ENCODE results near the gene ARRB1.
"Not testable (repeated sequence)": the region's sequence is repeated elsewhere in the genome, so short reads cannot be mapped to it uniquely, and the experiment has no call there.

Gene ARRB1

DNA sequence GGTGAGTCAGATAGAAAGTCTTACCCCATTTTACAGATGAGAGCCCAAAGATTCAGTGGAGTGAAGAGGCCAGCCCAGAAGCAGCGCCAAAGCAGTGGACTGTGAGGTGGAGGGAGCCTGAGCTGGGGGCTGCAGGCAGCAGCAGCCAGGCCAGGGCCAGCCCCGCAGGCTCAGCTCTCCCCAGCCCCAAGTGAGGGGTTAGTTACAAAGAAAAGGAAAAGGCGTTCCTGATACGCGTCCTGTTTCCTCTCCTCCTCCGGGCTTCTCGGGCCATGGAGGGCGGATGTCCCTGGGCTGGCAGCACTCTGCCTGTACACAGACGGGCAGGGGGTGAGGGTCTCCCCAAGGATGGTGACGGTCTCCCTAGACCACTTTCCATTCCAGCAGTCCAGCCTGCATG, 44.9 kb downstream of the ARRB1 start:
- no peak for DNase-seq (ENCODE audit: low read depth)
- TF ChIP-seq, protein P1, sequence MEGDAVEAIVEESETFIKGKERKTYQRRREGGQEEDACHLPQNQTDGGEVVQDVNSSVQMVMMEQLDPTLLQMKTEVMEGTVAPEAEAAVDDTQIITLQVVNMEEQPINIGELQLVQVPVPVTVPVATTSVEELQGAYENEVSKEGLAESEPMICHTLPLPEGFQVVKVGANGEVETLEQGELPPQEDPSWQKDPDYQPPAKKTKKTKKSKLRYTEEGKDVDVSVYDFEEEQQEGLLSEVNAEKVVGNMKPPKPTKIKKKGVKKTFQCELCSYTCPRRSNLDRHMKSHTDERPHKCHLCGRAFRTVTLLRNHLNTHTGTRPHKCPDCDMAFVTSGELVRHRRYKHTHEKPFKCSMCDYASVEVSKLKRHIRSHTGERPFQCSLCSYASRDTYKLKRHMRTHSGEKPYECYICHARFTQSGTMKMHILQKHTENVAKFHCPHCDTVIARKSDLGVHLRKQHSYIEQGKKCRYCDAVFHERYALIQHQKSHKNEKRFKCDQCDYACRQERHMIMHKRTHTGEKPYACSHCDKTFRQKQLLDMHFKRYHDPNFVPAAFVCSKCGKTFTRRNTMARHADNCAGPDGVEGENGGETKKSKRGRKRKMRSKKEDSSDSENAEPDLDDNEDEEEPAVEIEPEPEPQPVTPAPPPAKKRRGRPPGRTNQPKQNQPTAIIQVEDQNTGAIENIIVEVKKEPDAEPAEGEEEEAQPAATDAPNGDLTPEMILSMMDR (IDR thresholded peaks at IDR 0.05; ENCODE audit: control insufficient read depth, insufficient read depth, low read depth, low read length, missing control alignments) = no peak
- H3K4me3 ChIP-seq (ENCODE audit: control insufficient read depth, low read depth, low read length) = no peak overlapping the region

DNA sequence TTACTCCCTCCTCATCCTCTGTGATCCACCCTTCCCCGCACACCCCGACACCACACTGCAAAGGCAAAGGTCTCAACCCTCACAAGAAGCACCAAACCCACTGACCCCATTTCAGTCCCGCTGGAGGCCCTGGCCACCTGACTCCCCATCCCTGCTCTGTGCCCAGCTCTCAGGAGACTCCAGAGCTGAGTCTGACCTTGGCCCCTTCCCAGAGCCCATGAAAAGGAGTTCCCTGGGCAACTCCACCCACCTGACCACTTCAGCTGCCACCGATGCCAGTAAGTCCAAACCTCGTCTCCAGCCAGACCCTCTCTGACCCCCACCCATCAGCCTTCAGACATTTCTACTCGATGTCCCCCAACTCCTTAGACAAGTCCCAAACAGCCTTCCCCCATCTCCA, 45.5 kb downstream of the ARRB1 start:
- no peak for DNase-seq (ENCODE audit: low read depth)
- no peak overlapping the region for H3K4me3 ChIP-seq (ENCODE audit: control insufficient read depth, low read depth, low read length)
- TF ChIP-seq, protein P1 (IDR thresholded peaks at IDR 0.05; ENCODE audit: control insufficient read depth, insufficient read depth, low read depth, low read length, missing control alignments) = no peak

DNA sequence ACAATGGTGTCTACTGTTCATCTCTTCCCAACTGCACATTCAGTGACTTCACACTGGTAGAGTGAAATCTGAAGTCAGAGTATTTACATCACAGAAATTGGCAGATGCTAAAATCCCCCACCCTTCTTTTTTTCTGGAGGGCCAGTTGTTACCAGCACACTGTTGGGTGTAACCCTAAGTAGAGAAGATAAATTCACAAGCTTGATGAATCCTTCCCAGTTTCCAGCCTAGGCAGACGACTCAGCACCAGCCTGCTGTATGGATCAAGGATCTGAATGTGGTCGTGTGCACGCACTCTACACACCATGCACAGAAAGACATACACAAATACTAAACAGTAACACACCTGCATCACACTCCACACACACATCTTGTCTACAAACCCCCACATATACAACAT, 46.0 kb downstream of the ARRB1 start:
- no peak for DNase-seq (ENCODE audit: low read depth)
- TF ChIP-seq, protein P1 (IDR thresholded peaks at IDR 0.05; ENCODE audit: control insufficient read depth, insufficient read depth, low read depth, low read length, missing control alignments) = no peak
- no peak overlapping the region for H3K4me3 ChIP-seq (ENCODE audit: control insufficient read depth, low read depth, low read length)

DNA sequence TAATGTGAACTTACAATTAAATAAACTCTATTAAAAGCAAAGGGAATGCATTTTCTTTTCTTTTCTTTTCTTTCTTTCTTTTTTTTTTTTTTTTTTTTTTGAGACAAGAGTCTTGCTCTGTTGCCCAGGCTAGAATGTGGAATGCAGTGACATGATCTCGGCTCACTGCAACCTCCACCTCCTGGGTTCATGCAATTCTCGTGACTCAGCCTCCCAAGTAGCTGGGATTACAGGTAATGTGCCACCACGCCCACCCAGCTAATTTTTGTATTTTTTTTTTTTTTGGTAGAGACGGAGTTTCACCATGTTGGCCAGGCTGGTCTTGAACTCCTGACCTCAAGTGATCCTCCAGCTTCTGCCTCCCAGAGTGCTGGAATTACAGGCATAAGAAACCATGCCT, 46.5 kb downstream of the ARRB1 start:
- not testable (repeated sequence) for H3K4me3 ChIP-seq (ENCODE audit: control insufficient read depth, low read depth, low read length); DNase-seq (ENCODE audit: low read depth)

DNA sequence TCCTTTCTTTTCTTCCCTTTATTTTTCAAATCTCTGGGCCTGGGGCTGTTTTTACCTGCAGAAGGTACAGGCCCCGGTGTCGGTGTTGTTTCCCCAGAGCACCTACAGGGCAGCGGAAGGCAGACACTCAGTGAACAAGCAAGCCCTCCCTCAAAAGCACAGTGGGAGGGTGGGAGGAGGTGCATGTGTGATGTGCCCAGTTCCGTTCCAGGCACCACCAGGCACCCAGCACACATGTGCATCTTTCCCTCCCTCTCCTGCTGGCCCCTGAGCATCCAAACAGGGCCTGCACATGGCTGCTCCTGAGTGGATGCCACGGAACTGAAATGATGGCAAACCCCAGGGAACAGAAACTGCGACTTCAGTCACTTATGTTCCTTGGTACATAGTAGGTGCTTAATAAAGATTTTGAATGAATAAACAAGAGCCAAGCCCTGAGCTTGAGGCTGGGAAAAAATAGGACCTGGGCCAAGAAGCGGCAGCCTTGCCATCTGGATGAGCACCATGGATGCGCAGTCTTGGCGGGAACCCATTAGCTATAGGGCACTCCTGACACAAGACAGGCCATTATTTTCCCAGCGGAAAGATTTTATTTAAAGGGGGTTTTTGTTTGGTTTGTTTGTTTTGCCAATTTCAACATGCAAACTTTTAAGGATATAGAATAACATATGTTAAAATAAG, 47.8 kb downstream of the ARRB1 start:
- DNase-seq (ENCODE audit: low read depth) = no peak
- H3K4me3 ChIP-seq (ENCODE audit: control insufficient read depth, low read depth, low read length) = no peak overlapping the region
- TF ChIP-seq, protein P1 (IDR thresholded peaks at IDR 0.05; ENCODE audit: control insufficient read depth, insufficient read depth, low read depth, low read length, missing control alignments) = no peak

DNA sequence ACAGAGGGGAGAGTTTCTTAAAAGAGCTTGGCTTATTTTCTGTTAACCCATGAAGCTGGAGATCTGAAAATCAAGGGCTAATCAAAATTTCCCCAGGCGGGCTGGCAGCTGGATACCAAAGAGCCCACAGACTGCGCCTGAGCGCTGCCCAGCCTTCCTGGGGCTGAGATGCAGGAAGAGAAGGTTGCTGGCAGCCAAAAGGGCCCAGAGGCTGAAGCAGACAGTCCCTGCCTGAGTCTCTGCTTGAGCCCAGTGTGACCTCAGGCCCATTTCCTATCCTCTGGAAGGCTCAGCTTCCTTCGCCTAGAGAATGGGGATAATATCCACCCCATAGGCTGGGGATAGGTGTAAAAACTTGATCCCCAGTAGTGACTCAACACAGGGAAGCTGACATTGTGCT, 49.1 kb downstream of the ARRB1 start:
- TF ChIP-seq, protein P1 (IDR thresholded peaks at IDR 0.05; ENCODE audit: control insufficient read depth, insufficient read depth, low read depth, low read length, missing control alignments) = no peak
- DNase-seq (ENCODE audit: low read depth) = no peak
- no peak overlapping the region for H3K4me3 ChIP-seq (ENCODE audit: control insufficient read depth, low read depth, low read length)

DNA sequence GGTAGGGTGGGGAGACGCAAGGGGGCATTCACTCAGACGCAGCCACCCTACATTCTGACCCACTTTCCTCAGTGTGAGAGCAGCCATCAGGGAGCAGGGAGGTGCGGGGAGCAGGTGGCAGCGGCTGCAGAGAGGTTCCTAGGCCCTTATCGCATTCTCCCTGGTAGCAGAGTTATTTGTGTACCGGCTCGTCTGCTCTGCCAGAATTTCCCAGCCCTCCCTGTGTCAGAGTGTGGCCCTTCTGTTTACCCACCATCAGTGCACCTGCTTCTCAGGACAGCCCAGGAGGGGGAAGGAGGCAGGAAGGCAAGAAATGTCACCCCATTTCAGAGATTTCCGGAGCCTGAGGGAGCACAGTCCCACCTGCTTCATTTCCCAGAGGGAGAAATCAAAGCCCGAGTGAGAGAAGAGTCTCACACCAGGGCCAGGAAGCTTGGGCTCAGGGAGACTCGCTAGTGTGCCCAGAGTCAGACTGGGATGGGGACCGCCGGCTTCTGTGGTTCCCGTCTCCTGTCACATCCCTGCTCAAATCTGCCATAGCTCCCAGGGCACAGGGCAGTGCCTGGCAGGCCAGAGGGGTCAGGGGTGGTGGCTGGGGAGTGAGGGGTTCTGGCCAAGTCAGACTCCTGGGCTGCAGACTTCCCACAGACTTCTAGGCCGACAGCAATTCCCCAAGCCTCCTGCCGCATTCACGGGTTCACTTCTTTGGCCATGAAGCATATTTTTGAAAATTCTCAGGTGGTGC, 49.7 kb downstream of the ARRB1 start:
- no peak overlapping the region for H3K4me3 ChIP-seq (ENCODE audit: control insufficient read depth, low read depth, low read length)
- TF ChIP-seq, protein P1 (IDR thresholded peaks at IDR 0.05; ENCODE audit: control insufficient read depth, insufficient read depth, low read depth, low read length, missing control alignments) = no peak
- no peak for DNase-seq (ENCODE audit: low read depth)
